Measurements from ENCODE around the gene NF2.
"Not testable (repeated sequence)": the region's sequence is repeated elsewhere in the genome, so short reads cannot be mapped to it uniquely, and the experiment has no call there.

The NF2 gene

GRCh38 chr22:29596408-29596807 is 7.0 kb upstream of the NF2 start:
- DNase-seq (ENCODE audit: low spot score): no peak

- not testable (repeated sequence) for DNase-seq (ENCODE audit: low spot score)
Measured at GRCh38 chr22:29597871-29598683, 5.4 kb upstream of the NF2 start.

GRCh38 chr22:29598684-29599020 is 4.8 kb upstream of the NF2 start:
- DNase-seq (ENCODE audit: low spot score): no peak

- peak; percentile 56 for DNase-seq (ENCODE audit: low spot score)
Measured at GRCh38 chr22:29604076-29604360, 585 bp downstream of the NF2 start.

- no peak for DNase-seq (ENCODE audit: low spot score)
Measured at GRCh38 chr22:29605527-29605850, 2.1 kb downstream of the NF2 start.

GRCh38 chr22:29606320-29606719 is 2.9 kb downstream of the NF2 start:
- DNase-seq (ENCODE audit: low spot score): no peak

- DNase-seq (ENCODE audit: low spot score): no peak
Measured at GRCh38 chr22:29607426-29607825, 4.0 kb downstream of the NF2 start.

GRCh38 chr22:29609139-29609538 is 5.7 kb downstream of the NF2 start:
- DNase-seq (ENCODE audit: low spot score): no peak

- no peak for DNase-seq (ENCODE audit: low spot score)
Measured at GRCh38 chr22:29610780-29611179, 7.3 kb downstream of the NF2 start.

GRCh38 chr22:29615705-29616327 is 12.4 kb downstream of the NF2 start:
- DNase-seq (ENCODE audit: low spot score): no peak

- DNase-seq (ENCODE audit: low spot score): no peak
Measured at GRCh38 chr22:29617922-29618629, 14.6 kb downstream of the NF2 start.

GRCh38 chr22:29621761-29622526 is 18.5 kb downstream of the NF2 start:
- peak; percentile 99 for DNase-seq (ENCODE audit: low spot score)

GRCh38 chr22:29623059-29623458 is 19.6 kb downstream of the NF2 start:
- DNase-seq (ENCODE audit: low spot score): no peak

GRCh38 chr22:29623553-29624169 is 20.2 kb downstream of the NF2 start:
- DNase-seq (ENCODE audit: low spot score): no peak

GRCh38 chr22:29625090-29625825 is 21.8 kb downstream of the NF2 start:
- DNase-seq (ENCODE audit: low spot score): peak; percentile 87

- no peak for DNase-seq (ENCODE audit: low spot score)
Measured at GRCh38 chr22:29626497-29627195, 23.2 kb downstream of the NF2 start.

GRCh38 chr22:29627196-29627535 is 23.7 kb downstream of the NF2 start:
- no peak for DNase-seq (ENCODE audit: low spot score)

- DNase-seq (ENCODE audit: low spot score): no peak
Measured at GRCh38 chr22:29628996-29629902, 25.8 kb downstream of the NF2 start.

GRCh38 chr22:29629903-29630516 is 26.6 kb downstream of the NF2 start:
- no peak for DNase-seq (ENCODE audit: low spot score)

GRCh38 chr22:29630987-29631386 is 27.6 kb downstream of the NF2 start:
- no peak for DNase-seq (ENCODE audit: low spot score)
